Measurements from ENCODE around the gene NME5. TPM values are rescaled to one million over a fixed set of nuclear protein-coding genes. Genes with fewer than 3 reads are reported as not detected.

NME5 gene
- total RNA-seq, 1 donor from 2014 or later: 7.3 TPM

GRCh38 chr5:138132543-138132942 is 6.7 kb downstream of the NME5 start:
- TF ChIP-seq, protein P1, sequence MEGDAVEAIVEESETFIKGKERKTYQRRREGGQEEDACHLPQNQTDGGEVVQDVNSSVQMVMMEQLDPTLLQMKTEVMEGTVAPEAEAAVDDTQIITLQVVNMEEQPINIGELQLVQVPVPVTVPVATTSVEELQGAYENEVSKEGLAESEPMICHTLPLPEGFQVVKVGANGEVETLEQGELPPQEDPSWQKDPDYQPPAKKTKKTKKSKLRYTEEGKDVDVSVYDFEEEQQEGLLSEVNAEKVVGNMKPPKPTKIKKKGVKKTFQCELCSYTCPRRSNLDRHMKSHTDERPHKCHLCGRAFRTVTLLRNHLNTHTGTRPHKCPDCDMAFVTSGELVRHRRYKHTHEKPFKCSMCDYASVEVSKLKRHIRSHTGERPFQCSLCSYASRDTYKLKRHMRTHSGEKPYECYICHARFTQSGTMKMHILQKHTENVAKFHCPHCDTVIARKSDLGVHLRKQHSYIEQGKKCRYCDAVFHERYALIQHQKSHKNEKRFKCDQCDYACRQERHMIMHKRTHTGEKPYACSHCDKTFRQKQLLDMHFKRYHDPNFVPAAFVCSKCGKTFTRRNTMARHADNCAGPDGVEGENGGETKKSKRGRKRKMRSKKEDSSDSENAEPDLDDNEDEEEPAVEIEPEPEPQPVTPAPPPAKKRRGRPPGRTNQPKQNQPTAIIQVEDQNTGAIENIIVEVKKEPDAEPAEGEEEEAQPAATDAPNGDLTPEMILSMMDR (IDR thresholded peaks at IDR 0.05): no peak
- ATAC-seq (no peak), DNase-seq (no peak)
- Histone ChIP-seq H3K27me3 (ENCODE audit: low read depth) (no peaks in the 10 kb centered on the region), H3K27ac (no peak overlapping the region), H3K4me3 (no peak overlapping the region), H3K36me3 (no peaks in the 10 kb centered on the region), H3K9me3 (no peaks in the 10 kb centered on the region), H3K4me1 (no peaks in the 10 kb centered on the region)
- intact Hi-C loops (cut with DNase I): no loop called here

DNA sequence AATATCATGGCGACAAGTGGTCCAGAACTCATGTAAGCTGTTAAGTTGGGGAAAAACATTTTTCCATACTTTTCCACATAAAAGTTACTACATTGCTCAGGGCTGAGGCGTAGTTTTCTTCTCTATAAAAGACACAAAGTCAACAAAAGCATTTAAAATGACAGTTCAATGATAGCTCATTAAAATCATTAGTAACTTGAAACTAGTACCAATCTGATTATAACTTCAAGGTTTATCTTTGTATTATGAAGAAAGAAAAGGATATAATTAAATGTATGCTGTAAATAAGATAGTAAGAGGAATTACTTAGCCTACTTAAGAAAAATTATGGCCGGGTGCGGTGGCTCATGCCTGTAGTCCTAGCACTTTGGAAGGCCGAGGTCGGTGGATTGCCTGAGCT is 9.9 kb downstream of the NME5 start:
- Histone ChIP-seq H3K27me3 (ENCODE audit: low read depth) (no peaks in the 10 kb centered on the region), H3K27ac (no peak overlapping the region), H3K4me3 (no peak overlapping the region), H3K4me1 (no peaks in the 10 kb centered on the region), H3K36me3 (no peaks in the 10 kb centered on the region), H3K9me3 (no peaks in the 10 kb centered on the region)
- TF ChIP-seq, protein P1 (IDR thresholded peaks at IDR 0.05): no peak
- intact Hi-C loops (cut with DNase I): no loop called here
- no peak for ATAC-seq
- DNase-seq: no peak

GRCh38 chr5:138128334-138128733 is 10.9 kb downstream of the NME5 start:
- Histone ChIP-seq H3K4me1 (no peaks in the 10 kb centered on the region), H3K27ac (no peak overlapping the region), H3K4me3 (no peak overlapping the region), H3K9me3 (no peaks in the 10 kb centered on the region), H3K36me3 (no peaks in the 10 kb centered on the region), H3K27me3 (ENCODE audit: low read depth) (no peaks in the 10 kb centered on the region)
- TF ChIP-seq, protein P1 (IDR thresholded peaks at IDR 0.05): no peak
- ATAC-seq (no peak), DNase-seq (no peak)
- intact Hi-C loops (cut with DNase I): no loop called here

DNA sequence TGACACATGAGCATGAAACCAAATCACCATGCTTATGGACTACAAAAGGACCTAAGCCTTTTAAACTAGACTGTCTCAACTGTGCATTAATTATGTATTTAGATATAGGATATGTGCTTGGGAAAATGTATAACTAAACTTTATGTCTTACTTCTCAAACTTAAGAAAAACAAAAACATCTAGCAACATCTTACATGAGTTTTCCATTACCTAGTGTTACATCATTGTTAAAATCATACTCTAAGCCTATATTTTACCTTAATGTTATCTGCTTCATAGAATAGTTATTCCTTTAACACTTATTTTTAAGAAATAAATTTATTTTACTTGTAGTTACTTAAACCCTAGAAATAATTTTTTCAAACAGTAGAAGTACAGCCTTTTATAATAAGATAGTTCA is 24.0 kb downstream of the NME5 start:
- TF ChIP-seq, protein P1 (IDR thresholded peaks at IDR 0.05): no peak
- no peak overlapping the region for H3K27ac ChIP-seq
- intact Hi-C loops (cut with DNase I): no loop called here
- H3K36me3 ChIP-seq: no peaks in the 10 kb centered on the region
- no peaks in the 10 kb centered on the region for H3K4me1 ChIP-seq
- peaks cover 4% of the 10 kb centered on the region for H3K27me3 ChIP-seq (ENCODE audit: low read depth)
- no peak for ATAC-seq
- no peak for DNase-seq
- no peak overlapping the region for H3K4me3 ChIP-seq
- no peaks in the 10 kb centered on the region for H3K9me3 ChIP-seq

DNA sequence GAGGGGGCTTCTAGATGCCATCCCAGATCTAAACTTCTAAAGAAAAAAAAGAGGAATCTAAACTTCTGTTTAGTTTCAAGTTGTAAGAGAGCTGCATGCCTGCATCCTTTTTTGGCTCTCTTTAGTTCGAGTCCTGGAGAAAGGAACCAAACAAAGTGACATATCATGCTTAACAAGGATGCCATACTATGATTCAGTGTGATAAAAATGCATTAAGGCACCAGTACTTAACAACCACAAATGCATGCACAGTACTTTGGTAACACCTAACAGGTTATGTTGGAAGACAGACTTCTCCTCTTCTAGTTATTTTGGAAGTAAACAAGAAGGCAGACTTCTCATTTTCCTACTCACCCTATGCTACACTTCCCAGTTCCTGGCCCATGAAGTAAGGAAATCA is 27.3 kb downstream of the NME5 start:
- no peaks in the 10 kb centered on the region for H3K9me3 ChIP-seq
- no peaks in the 10 kb centered on the region for H3K36me3 ChIP-seq
- peaks cover 4% of the 10 kb centered on the region for H3K27me3 ChIP-seq (ENCODE audit: low read depth)
- no peak overlapping the region for H3K27ac ChIP-seq
- H3K4me3 ChIP-seq: no peak overlapping the region
- intact Hi-C loops (cut with DNase I): no loop called here
- no peak for DNase-seq
- TF ChIP-seq, protein P1 (IDR thresholded peaks at IDR 0.05): no peak
- H3K4me1 ChIP-seq: no peaks in the 10 kb centered on the region
- no peak for ATAC-seq

DNA sequence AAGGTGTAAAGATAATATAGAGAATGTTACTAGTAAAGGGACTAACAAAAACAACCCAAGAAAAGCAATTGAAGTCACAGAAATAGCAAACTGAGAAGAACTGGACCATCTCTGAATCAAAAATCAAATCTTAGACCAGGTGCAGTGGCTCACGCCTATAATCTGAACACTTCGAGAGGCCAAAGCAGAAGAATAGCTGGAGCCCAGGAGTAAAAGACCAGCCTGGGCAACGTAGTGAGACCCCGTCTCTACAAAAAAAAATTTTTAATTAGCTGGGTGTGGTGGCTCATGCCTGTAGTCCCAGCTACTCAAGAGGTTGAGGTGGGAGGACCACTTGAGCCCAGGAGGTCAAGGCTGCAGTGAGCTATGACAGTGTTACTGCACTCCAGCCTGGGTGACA is 28.0 kb downstream of the NME5 start:
- intact Hi-C loops (cut with DNase I): no loop called here
- Histone ChIP-seq H3K4me3 (no peak overlapping the region), H3K36me3 (no peaks in the 10 kb centered on the region), H3K9me3 (no peaks in the 10 kb centered on the region), H3K4me1 (no peaks in the 10 kb centered on the region), H3K27ac (no peak overlapping the region), H3K27me3 (ENCODE audit: low read depth) (peaks cover 4% of the 10 kb centered on the region)
- no peak for ATAC-seq
- DNase-seq: no peak
- TF ChIP-seq, protein P1 (IDR thresholded peaks at IDR 0.05): no peak
